DOHH2 (cell line): Measurements from ENCODE around the gene SYNGR1.

Source experiments
- CTCF ChIP-seq: fragments of 200-600 bp; sonication (generic); IDR thresholded peaks from one replicate; pipeline ENCODE4 v1.5.1; 2014; ENCODE audit warnings: antibody characterized with exemption, mild to moderate bottlenecking, low read depth, low read length; ENCODE audit not compliant: poor library complexity, severe bottlenecking
- EZH2phosphoT487 ChIP-seq: fragments of 200-600 bp; sonication (generic); IDR thresholded peaks from 2 replicates; pipeline ENCODE4 v1.6.1; 2017; ENCODE audit warnings: borderline replicate concordance, mild to moderate bottlenecking, antibody characterized with exemption, low read length, moderate library complexity, mixed read lengths

- TF ChIP-seq CTCF (no peak), EZH2phosphoT487 (no peak)
Measured at GRCh38 chr22:39408173-39408572, 58.4 kb downstream of the SYNGR1 start.
